ENCODE measurements around the gene RCAN3. TPM values are rescaled to one million over a fixed set of nuclear protein-coding genes. Genes with fewer than 3 reads are reported as not detected.

Gene RCAN3
- total and polyA plus RNA-seq, 2 of the 13 experiments (the other 11 are each of a cell fraction or from before 2014, with no cell fraction given): 12.2 to 13.3 TPM

GRCh38 chr1:24558455-24558854 lies 55.8 kb downstream of the RCAN3 start (continued):
- no peak for TF ChIP-seq E2F2 (CRISPR knock-in tag; IDR thresholded peaks at IDR 0.05; ENCODE audit: borderline replicate concordance)
- TF ChIP-seq ZBTB1 (CRISPR knock-in tag; IDR thresholded peaks at IDR 0.05; ENCODE audit: borderline replicate concordance): no peak
- no peak for TF ChIP-seq ZNF512B (CRISPR knock-in tag; IDR thresholded peaks at IDR 0.05; ENCODE audit: borderline replicate concordance)
- no peak for TF ChIP-seq TCF12 (IDR thresholded peaks at IDR 0.05)
- TF ChIP-seq TCF12 (CRISPR knock-in tag; IDR thresholded peaks at IDR 0.05): no peak
- no peak for TF ChIP-seq ZNF468 (CRISPR knock-in tag; IDR thresholded peaks at IDR 0.05)
- TF ChIP-seq HOMEZ (CRISPR knock-in tag; IDR thresholded peaks at IDR 0.05; ENCODE audit: low read depth): 0 out of 2 replicates have a peak, but pooled peaks have one; percentile 24
- no peak for TF ChIP-seq ZNF354B (CRISPR knock-in tag; IDR thresholded peaks at IDR 0.05)
- no peak; the same call in 1 of the 2 replicates for TF ChIP-seq SALL1 (CRISPR knock-in tag; IDR thresholded peaks at IDR 0.05)
- TF ChIP-seq MAF1 (CRISPR knock-in tag; IDR thresholded peaks at IDR 0.05; ENCODE audit: borderline replicate concordance): no peak
- 0 out of 2 replicates have a peak, but pooled peaks have one; percentile 3 for TF ChIP-seq DRAP1 (CRISPR knock-in tag; IDR thresholded peaks at IDR 0.05)
- no peak for TF ChIP-seq KLF13 (CRISPR knock-in tag; IDR thresholded peaks at IDR 0.05)
- no peak for TF ChIP-seq ZNF580 (CRISPR knock-in tag; IDR thresholded peaks at IDR 0.05; ENCODE audit: borderline replicate concordance, low read depth)
- no peak for TF ChIP-seq ZBED4 (CRISPR knock-in tag; IDR thresholded peaks at IDR 0.05; ENCODE audit: borderline replicate concordance)
- 0 out of 2 replicates have a peak, but pooled peaks have one; percentile 14 for TF ChIP-seq CTCF (CRISPR knock-in tag; IDR thresholded peaks at IDR 0.05)
- TF ChIP-seq ONECUT2 (CRISPR knock-in tag; IDR thresholded peaks at IDR 0.05): no peak
- TF ChIP-seq RFX3 (CRISPR knock-in tag; IDR thresholded peaks at IDR 0.05): no peak
- TF ChIP-seq RARA (CRISPR knock-in tag; IDR thresholded peaks at IDR 0.05): peak; percentile 88
- no peak for TF ChIP-seq STAT5B (CRISPR knock-in tag; IDR thresholded peaks at IDR 0.05)

Data from HepG2 (cell line).